CD4-positive, alpha-beta memory T cell (primary cell): ENCODE results near the gene ASMTL. TPM values are rescaled to one million over a fixed set of nuclear protein-coding genes. Genes with fewer than 3 reads are reported as not detected.

Source experiments
- CTCF ChIA-PET: fragments of 350-600 bp; sonication (Branson Sonifier 250); formaldehyde crosslinking; loops from one replicate; lab custom pipeline; 2021; ENCODE audit warnings: inconsistent platforms; ENCODE audit not compliant: partially characterized antibody; lab: Charles Lee
- POLR2A ChIA-PET: fragments of 350-600 bp; sonication (Branson Sonifier 250); formaldehyde crosslinking; loops from one replicate; lab custom pipeline; 2021; ENCODE audit not compliant: partially characterized antibody; lab: Charles Lee
- DNase-seq, 5 donors: peaks; one replicate each; pipeline versions ENCODE4 v3.0.0 to v3.0.0-alpha.2; 2020 to 2022; ENCODE audit warnings: mixed read lengths in 1 of 5
- H3K27ac ChIP-seq: one replicate; pipeline ENCODE4 v1.7.0; 2013; ENCODE audit warnings: low read depth, low read length
- H3K27me3 ChIP-seq: 2 replicates; pipeline ENCODE4 v1.7.0; 2013; ENCODE audit warnings: mild to moderate bottlenecking, low read length, moderate library complexity; ENCODE audit not compliant: insufficient read depth
- H3K36me3 ChIP-seq: 2 replicates; pipeline ENCODE4 v1.7.0; 2013; ENCODE audit warnings: mild to moderate bottlenecking, low read length, moderate library complexity; ENCODE audit not compliant: insufficient read depth
- H3K4me1 ChIP-seq: 2 replicates; pipeline ENCODE4 v1.7.0; 2013; ENCODE audit warnings: mild to moderate bottlenecking, low read length, moderate library complexity; ENCODE audit not compliant: insufficient read depth
- H3K4me3 ChIP-seq, 2 donors: one replicate each; pipeline ENCODE4 v1.7.0; 2013; ENCODE audit warnings: low read length in 2 of 2, mild to moderate bottlenecking in 1 of 2
- H3K9me3 ChIP-seq, 2 donors: one replicate each; pipeline ENCODE4 v1.7.0; 2013; ENCODE audit warnings: low read length in 2 of 2, control low read depth in 1 of 2; ENCODE audit not compliant: control insufficient read depth in 1 of 2
- H3K27ac Mint-ChIP-seq, 7 donors: one replicate each; pipeline ENCODE4 v1.8.0; 2020 to 2021; ENCODE audit warnings: mixed read lengths in 7 of 7, mild to moderate bottlenecking in 6 of 7, inconsistent platforms in 3 of 7, moderate library complexity in 3 of 7
- H3K27me3 Mint-ChIP-seq, 2 donors: one replicate each; pipeline ENCODE4 v1.8.0; 2020 to 2021; ENCODE audit warnings: mixed read lengths in 2 of 2
- H3K36me3 Mint-ChIP-seq, 2 donors: one replicate each; pipeline ENCODE4 v1.8.0; 2020 to 2021; ENCODE audit warnings: mixed read lengths in 2 of 2, inconsistent platforms in 1 of 2, mild to moderate bottlenecking in 1 of 2
- H3K4me1 Mint-ChIP-seq, 4 donors: one replicate each; pipeline ENCODE4 v1.8.0; 2020 to 2021; ENCODE audit warnings: mixed read lengths in 4 of 4, mild to moderate bottlenecking in 1 of 4
- H3K4me3 Mint-ChIP-seq, 8 donors: one replicate each; pipeline ENCODE4 v1.8.0; 2020 to 2021; ENCODE audit warnings: mixed read lengths in 8 of 8, mild to moderate bottlenecking in 7 of 8, moderate library complexity in 6 of 8, inconsistent platforms in 3 of 8
- H3K9me3 Mint-ChIP-seq, 8 donors: one replicate each; pipeline ENCODE4 v1.8.0; 2020 to 2021; ENCODE audit warnings: mixed read lengths in 8 of 8, mild to moderate bottlenecking in 5 of 8, inconsistent platforms in 3 of 8, moderate library complexity in 1 of 8
- intact Hi-C: fragments of 100-400 bp; cut with micrococcal nuclease; formaldehyde crosslinking; loops from one replicate; pipeline ENCODE4 v1.15.1; 2023
- polyA plus RNA-seq, 2 donors: library from polyadenylated mRNA; unstranded; fragments of 300-500 nt; fragmentation: Illumina TruSeq; gene quantifications; one replicate each; pipeline ENCODE4 v1.2.3, GENCODE V29; 2021
- total RNA-seq, 2 experiments: library from RNA; stranded (reverse); gene quantifications; one replicate each; pipeline ENCODE4 v1.2.3, GENCODE V29; 2021

ASMTL gene
- total and polyA plus RNA-seq, 4 experiments from 2014 or later, result 35.0 to 50.4 (median 36.9) TPM

DNA sequence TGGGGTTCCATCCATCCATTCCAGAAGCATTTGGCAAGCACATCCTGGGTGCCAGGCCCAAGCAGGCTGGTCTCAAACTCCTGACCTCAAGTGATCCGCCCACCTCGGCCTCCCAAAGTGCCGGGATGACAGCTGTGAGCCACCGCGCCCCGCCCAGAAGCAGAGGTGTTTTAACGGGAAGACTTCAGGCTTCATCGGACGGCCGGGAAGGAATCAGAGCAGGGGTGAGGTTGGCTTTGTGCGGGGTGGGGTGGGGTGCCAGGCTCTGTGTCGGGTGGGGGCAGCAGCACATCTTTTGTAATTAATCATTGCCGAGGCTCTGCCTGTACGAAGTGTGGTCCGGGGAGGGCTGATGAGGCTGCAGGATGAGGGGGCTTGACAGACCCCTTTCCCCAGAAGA lies 55.7 kb downstream of the ASMTL start:
- DNase-seq, result no peak
- H3K36me3 ChIP-seq, result peaks cover 3% of the 10 kb centered on the region
- H3K4me3 ChIP-seq, result no peak overlapping the region
- CTCF ChIA-PET, result no interaction called here
- H3K27me3 ChIP-seq, result no peaks in the 10 kb centered on the region
- peaks cover 13% of the 10 kb centered on the region for H3K4me1 ChIP-seq
- peaks cover 11 to 21% (median 16%) of the 10 kb centered on the region in 4 donors for H3K4me1 Mint-ChIP-seq
- no peaks in the 10 kb centered on the region for H3K27me3 Mint-ChIP-seq
- H3K36me3 Mint-ChIP-seq, result peaks cover 11 to 16% of the 10 kb centered on the region in 2 donors
- H3K9me3 ChIP-seq, result no peaks in the 10 kb centered on the region
- peak overlapping the region in 1 of 7 donors; percentile 35 for H3K27ac Mint-ChIP-seq
- POLR2A ChIA-PET, result no interaction called here
- H3K9me3 Mint-ChIP-seq, result no peaks in the 10 kb centered on the region
- no peak overlapping the region for H3K27ac ChIP-seq
- no peak overlapping the region for H3K4me3 Mint-ChIP-seq
- intact Hi-C loops, result no loop called here

DNA sequence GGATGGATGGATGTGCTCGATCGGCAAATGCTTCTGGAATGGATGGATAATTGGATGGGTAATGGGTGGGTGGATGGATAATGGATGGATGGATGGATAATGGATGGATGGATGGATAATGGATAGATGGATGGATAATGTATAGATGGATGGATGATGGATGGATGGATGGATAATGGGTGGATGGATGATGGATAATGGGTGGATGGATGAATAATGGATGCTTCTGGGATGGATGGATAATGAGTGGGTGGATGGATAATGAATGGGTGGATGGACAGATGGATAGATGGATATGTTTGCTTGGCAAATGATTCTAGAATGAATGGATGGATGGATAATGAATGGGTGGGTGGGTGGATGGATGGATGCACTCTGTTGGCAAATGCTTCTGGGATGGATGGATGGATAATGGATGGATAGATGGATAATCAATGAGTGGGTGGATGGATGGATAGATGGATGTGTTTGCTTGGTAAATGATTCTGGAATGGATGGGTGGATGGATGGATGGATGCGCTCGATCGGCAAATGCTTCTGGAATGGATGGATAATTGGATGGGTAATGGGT lies 57.0 kb downstream of the ASMTL start:
- Mint-ChIP-seq H3K27me3 (no peaks in the 10 kb centered on the region), H3K4me3 (peak overlapping the region in 6 of 8 donors; percentile 1 to 61 (median 32)), H3K4me1 (peaks cover 12 to 28% (median 21%) of the 10 kb centered on the region in 4 donors), H3K9me3 (no peaks in the 10 kb centered on the region), H3K27ac (peak overlapping the region in 4 of 7 donors; percentile 6 to 79 (median 44)), H3K36me3 (peaks cover 11 to 21% of the 10 kb centered on the region in 2 donors)
- ChIA-PET POLR2A (no interaction called here), CTCF (no interaction called here)
- intact Hi-C loops, result no loop called here
- Histone ChIP-seq H3K9me3 (no peaks in the 10 kb centered on the region), H3K27me3 (no peaks in the 10 kb centered on the region), H3K36me3 (peaks cover 3% of the 10 kb centered on the region), H3K27ac (no peak overlapping the region), H3K4me3 (no peak overlapping the region), H3K4me1 (peaks cover 19% of the 10 kb centered on the region)
- no peak for DNase-seq

DNA sequence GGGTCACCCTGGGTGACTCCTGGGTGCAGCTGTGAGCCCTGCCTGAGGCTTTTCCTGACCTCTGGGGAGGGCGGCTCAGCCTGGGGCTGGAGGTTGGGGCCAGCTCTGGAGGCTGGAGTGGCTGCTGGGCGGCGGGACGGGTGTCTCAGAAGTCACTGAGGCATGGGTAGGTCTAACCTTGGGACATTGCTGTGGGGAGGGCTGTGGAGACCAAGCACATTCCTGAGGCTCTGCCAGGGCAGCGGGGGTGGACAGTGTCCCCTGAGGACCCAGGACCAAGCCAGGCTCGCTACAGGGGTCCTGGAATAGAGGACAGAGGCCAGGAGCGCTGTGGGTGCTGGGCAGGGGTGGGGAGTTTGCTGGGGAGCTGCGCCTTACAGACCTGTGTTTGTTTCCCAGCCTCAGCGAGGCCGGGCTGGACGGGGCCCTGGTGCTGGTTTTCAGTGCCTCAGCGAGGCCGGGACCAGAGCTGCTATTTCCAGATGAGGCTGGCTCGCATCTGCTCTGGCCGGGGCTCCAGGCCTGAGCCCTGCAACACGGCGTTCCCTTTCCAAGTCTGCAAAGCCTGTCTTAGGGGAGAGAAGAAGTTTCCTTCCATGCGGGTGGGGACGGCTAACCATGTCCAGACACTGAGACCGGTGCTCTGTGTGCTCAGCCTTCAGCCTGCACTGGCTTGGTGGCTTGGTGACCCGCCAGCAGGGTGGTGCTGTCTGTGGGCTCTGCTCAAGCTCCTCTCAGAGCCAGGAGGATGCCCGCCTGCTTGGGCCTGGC lies 57.8 kb downstream of the ASMTL start:
- Mint-ChIP-seq H3K36me3 (peaks cover 11 to 23% of the 10 kb centered on the region in 2 donors), H3K4me1 (peaks cover 12 to 29% (median 22%) of the 10 kb centered on the region in 4 donors), H3K9me3 (no peaks in the 10 kb centered on the region), H3K4me3 (peak overlapping the region in 5 of 8 donors; percentile 61 to 76 (median 67)), H3K27ac (peak overlapping the region in 2 of 7 donors; percentile 34 to 54), H3K27me3 (no peaks in the 10 kb centered on the region)
- Histone ChIP-seq H3K9me3 (no peaks in the 10 kb centered on the region), H3K4me3 (no peak overlapping the region), H3K4me1 (peaks cover 27% of the 10 kb centered on the region), H3K27ac (no peak overlapping the region), H3K36me3 (peaks cover 9% of the 10 kb centered on the region), H3K27me3 (no peaks in the 10 kb centered on the region)
- DNase-seq, result no peak
- POLR2A ChIA-PET, result no interaction called here
- intact Hi-C loops, result no loop called here
- CTCF ChIA-PET, result no interaction called here

DNA sequence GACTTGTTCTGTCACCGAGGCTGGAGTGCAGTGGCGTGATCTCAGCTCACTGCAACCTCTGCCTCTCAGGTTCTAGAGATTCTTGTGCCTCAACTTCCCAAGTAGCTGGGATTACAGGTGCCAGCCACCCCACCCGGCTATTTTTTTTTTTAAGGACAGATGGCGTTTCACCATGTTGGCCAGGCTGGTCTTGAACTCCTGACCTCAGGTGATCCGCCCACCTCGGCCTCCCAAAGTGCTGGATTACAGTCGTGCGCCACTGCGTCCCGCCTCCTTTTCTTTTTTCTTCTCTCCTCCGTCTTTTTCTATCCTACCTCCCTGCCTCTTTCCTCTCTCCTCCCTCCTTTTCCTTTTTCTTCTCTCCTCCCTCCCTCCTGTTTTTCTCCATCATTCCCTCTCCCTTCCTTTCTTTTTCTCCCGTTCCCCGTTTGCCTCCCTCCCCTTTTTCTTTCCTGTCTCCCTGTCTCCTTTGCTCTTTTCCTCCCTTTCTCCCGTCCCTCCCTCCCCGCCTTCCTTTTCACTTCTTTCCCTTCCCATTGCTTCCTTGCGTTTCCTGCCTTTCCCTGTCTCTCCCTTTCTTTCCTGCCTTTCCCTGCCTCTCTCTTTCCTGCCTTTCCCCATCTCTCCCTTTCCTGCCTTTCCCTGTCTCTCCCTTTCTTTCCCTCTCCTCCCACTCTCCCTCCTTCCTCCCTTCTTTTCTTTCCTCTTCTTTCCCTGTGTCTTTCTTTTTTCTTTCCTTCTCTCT lies 58.7 kb downstream of the ASMTL start:
- Mint-ChIP-seq H3K4me3 (peak overlapping the region; percentile 76 to 93 (median 82)), H3K36me3 (peaks cover 16 to 28% of the 10 kb centered on the region in 2 donors), H3K4me1 (peaks cover 12 to 35% (median 25%) of the 10 kb centered on the region in 4 donors), H3K9me3 (no peaks in the 10 kb centered on the region), H3K27ac (peak overlapping the region; percentile 41 to 91 (median 81)), H3K27me3 (no peaks in the 10 kb centered on the region)
- DNase-seq, result no peak
- peaks cover 36% of the 10 kb centered on the region for H3K4me1 ChIP-seq
- H3K27me3 ChIP-seq, result no peaks in the 10 kb centered on the region
- peaks cover 17% of the 10 kb centered on the region for H3K36me3 ChIP-seq
- H3K4me3 ChIP-seq, result no peak overlapping the region
- intact Hi-C loops, result no loop called here
- ChIA-PET POLR2A (no interaction called here), CTCF (no interaction called here)
- H3K9me3 ChIP-seq, result no peaks in the 10 kb centered on the region
- H3K27ac ChIP-seq, result no peak overlapping the region

DNA sequence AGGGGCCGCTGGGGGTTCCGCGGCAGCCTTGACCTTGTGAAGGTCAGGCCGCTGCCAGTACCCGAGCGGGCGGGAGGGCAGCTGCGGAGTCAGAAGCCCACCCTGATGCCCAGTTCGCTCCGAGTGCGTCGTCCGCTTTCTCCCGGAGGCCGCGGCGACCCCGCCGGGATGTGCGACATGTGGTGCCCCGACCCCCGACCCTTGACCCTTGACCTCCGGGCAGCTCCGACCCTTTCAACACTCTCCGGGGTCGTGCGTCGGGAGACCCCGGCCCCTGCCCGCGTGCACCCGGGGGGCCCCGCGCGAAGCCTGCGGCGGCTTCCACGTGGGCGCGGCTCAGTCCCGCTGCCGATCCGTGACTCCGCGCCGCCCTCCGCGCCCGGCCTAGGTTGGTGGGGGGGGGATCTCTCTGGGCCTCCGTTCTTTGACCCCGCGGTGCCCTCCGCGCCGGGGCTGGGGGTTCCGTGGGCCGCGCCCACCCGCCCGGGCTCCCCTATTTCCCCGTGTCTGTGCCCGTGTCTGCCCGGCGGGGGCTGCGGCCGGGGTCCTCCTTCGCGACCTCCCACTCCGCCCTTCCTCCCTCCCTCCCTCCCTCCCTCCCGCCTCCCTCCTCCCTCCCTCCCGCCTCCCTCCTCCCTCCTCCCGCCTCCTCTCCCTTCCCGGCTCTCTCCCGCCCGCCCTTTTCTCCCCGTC lies 60.2 kb downstream of the ASMTL start:
- H3K27me3 Mint-ChIP-seq, result no peaks in the 10 kb centered on the region
- H3K36me3 ChIP-seq, result peaks cover 32% of the 10 kb centered on the region
- no peaks in the 10 kb centered on the region for H3K9me3 ChIP-seq
- ChIA-PET POLR2A (no interaction called here), CTCF (no interaction called here)
- no peaks in the 10 kb centered on the region for H3K9me3 Mint-ChIP-seq
- no peaks in the 10 kb centered on the region for H3K27me3 ChIP-seq
- peak overlapping the region in 1 of 2 donors; percentile 94 for H3K4me3 ChIP-seq
- peaks cover 16 to 50% (median 34%) of the 10 kb centered on the region in 4 donors for H3K4me1 Mint-ChIP-seq
- H3K27ac ChIP-seq, result peak overlapping the region; percentile 94
- intact Hi-C loops, result loop anchor here (1.0 kb wide), 7 partner anchors 61 to 1237 kb away; partner anchors contain the start of genes AKAP17A and P2RY8
- peak overlapping the region; percentile 88 to 94 (median 91) for H3K4me3 Mint-ChIP-seq
- peak overlapping the region; percentile 83 to 96 (median 90) for H3K27ac Mint-ChIP-seq
- DNase-seq, result no peak
- H3K4me1 ChIP-seq, result peaks cover 47% of the 10 kb centered on the region
- peaks cover 30 to 42% of the 10 kb centered on the region in 2 donors for H3K36me3 Mint-ChIP-seq

DNA sequence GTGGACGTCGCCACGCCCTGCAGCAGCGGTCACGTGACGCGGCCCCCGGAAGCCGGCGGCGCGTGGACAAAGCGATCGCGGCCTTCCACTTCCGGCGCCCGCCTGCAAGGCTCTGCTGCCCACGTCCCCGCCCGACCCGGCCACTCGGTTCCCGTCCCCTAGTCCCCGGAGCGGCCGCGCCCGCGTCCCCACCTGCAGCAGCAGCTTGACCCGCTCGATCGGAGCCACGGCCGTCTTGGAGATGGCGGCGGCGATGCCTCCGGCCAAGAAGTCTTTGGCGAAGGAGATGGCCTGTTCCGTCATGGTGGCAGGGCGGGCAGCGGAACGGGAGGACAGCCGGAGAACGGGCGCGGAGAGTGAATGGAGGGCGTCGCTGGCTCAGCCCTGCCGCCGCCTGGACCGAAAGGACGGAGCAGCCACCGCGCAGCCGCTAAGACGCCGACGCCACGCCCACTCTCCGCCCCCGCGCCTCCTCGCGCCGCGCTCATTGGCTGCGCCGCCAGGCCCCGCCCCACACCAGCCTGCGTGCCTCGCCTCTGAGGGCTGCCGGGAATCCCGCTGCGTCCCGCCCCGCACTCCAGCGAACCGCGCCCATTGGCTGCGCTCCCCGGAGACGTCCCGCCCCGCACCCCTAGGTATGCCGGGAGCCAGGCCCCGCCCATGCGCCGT lies 60.9 kb downstream of the ASMTL start, which contains the start of gene SLC25A6:
SLC25A6 (minus strand) TSS at position 407 of the 669 bp plus-strand sequence; CDS start at position 303, 104 bp downstream.
- H3K9me3 ChIP-seq, result no peaks in the 10 kb centered on the region
- H3K27me3 Mint-ChIP-seq, result no peaks in the 10 kb centered on the region
- POLR2A ChIA-PET, result no interaction called here
- CTCF ChIA-PET, result no interaction called here
- peaks cover 16 to 52% (median 34%) of the 10 kb centered on the region in 4 donors for H3K4me1 Mint-ChIP-seq
- peak within 1 kb of the TSS; percentile 83 to 96 (median 90) for H3K27ac Mint-ChIP-seq
- no peaks in the 10 kb centered on the region for H3K9me3 Mint-ChIP-seq
- H3K36me3 Mint-ChIP-seq, result peaks cover 33 to 43% of the 10 kb centered on the region in 2 donors
- H3K27me3 ChIP-seq, result no peaks in the 10 kb centered on the region
- peaks cover 38% of the 10 kb centered on the region for H3K36me3 ChIP-seq
- peak within 1 kb of the TSS; percentile 61 to 94 for H3K4me3 ChIP-seq
- peak; percentile 98 to 99 (median 99) for DNase-seq
- intact Hi-C loops, result loop anchor here (1.0 kb wide), 7 partner anchors 61 to 1237 kb away; partner anchors contain the start of genes AKAP17A and P2RY8
- H3K4me3 Mint-ChIP-seq, result peak within 1 kb of the TSS; percentile 88 to 94 (median 91)
- peaks cover 47% of the 10 kb centered on the region for H3K4me1 ChIP-seq
- peak within 1 kb of the TSS; percentile 94 for H3K27ac ChIP-seq
